H1 (cell line): ENCODE data around the gene AMER2. TPM values are rescaled to one million over a fixed set of nuclear protein-coding genes. Genes with fewer than 3 reads are reported as not detected.

ENCODE experiments used
- CTCF ChIA-PET: fragments of 300-600 bp; sonication (Branson Sonifier 250); formaldehyde crosslinking; loops from one replicate; lab custom pipeline; 2021; ENCODE audit not compliant: partially characterized antibody; lab: Charles Lee
- POLR2A ChIA-PET: fragments of 300-600 bp; sonication (Branson Sonifier 250); formaldehyde crosslinking; loops from one replicate; lab custom pipeline; 2021; ENCODE audit warnings: inconsistent platforms; ENCODE audit not compliant: partially characterized antibody; lab: Charles Lee
- DNase-seq, 2 experiments: peaks; one replicate each; pipeline versions ENCODE4 v3.0.0 to v3.0.0-alpha.2; 2010 to 2022; ENCODE audit warnings: low spot score in 2 of 2, low read depth in 1 of 2, mixed read lengths in 1 of 2
- FAIRE-seq: peaks from 2 replicates; lab custom pipeline; 2011; peaks lifted over from hg19 to GRCh38; lab: Jason Lieb, UNC
- H2AFZ ChIP-seq: 2 replicates; pipeline ENCODE4 v1.8.1; 2012; ENCODE audit warnings: low read length, inconsistent platforms
- H2AK5ac ChIP-seq: 2 replicates; pipeline ENCODE4 v1.6.1; 2013; ENCODE audit warnings: low read depth, low read length
- H2BK120ac ChIP-seq: replicated peaks from 2 replicates; pipeline ENCODE3; 2013; ENCODE audit warnings: low read depth, low read length, inconsistent platforms
- H2BK12ac ChIP-seq: 2 replicates; pipeline ENCODE4 v1.6.1; 2013; ENCODE audit warnings: low read depth, low read length
- H2BK15ac ChIP-seq: 2 replicates; pipeline ENCODE4 v1.6.1; 2013; ENCODE audit warnings: low read length
- H2BK20ac ChIP-seq: 2 replicates; pipeline ENCODE4 v1.6.1; 2013; ENCODE audit warnings: low read length
- H2BK5ac ChIP-seq: 2 replicates; pipeline ENCODE4 v1.6.1; 2013; ENCODE audit warnings: low read depth, low read length
- H3K14ac ChIP-seq: 2 replicates; pipeline ENCODE4 v1.6.1; 2013; ENCODE audit warnings: inconsistent platforms; ENCODE audit not compliant: insufficient read length
- H3K18ac ChIP-seq: 2 replicates; pipeline ENCODE4 v1.6.1; 2013; ENCODE audit warnings: low read length; ENCODE audit errors: extremely low read depth
- H3K23ac ChIP-seq: 2 replicates; pipeline ENCODE4 v1.6.1; 2013; ENCODE audit warnings: inconsistent platforms; ENCODE audit not compliant: insufficient read length
- H3K23me2 ChIP-seq: 2 replicates; pipeline ENCODE4 v1.6.1; 2013; ENCODE audit warnings: low read depth, low read length
- H3K27ac ChIP-seq: 2 replicates; pipeline ENCODE4 v1.6.1; 2011; ENCODE audit warnings: low read depth, low read length, inconsistent platforms
- H3K27me3 ChIP-seq, 4 experiments: replicated peaks in 1 of 4; 1 replicate in 1 of 4; 2 replicates in 3 of 4; pipeline versions ENCODE4 v1.6.1 to v1.8.1; 2011 to 2013; ENCODE audit warnings: low read length in 3 of 4, mild to moderate bottlenecking in 3 of 4, inconsistent platforms in 2 of 4, mixed read lengths in 2 of 4, moderate library complexity in 1 of 4; ENCODE audit not compliant: control insufficient read depth in 3 of 4, insufficient read depth in 3 of 4; ENCODE audit errors: extremely low read depth in 1 of 4
- H3K36me3 ChIP-seq, 4 experiments: 2 replicates each; pipeline versions ENCODE4 v1.6.1 to v1.8.1; 2011 to 2013; ENCODE audit warnings: mild to moderate bottlenecking in 4 of 4, low read length in 3 of 4, moderate library complexity in 2 of 4, control low read depth in 1 of 4, inconsistent platforms in 1 of 4; ENCODE audit not compliant: insufficient read depth in 4 of 4, control insufficient read depth in 2 of 4
- H3K4ac ChIP-seq: replicated peaks from 2 replicates; pipeline ENCODE3; 2013; ENCODE audit warnings: low read length, low read depth, mixed read lengths, inconsistent platforms; ENCODE audit not compliant: insufficient read length
- H3K4me1 ChIP-seq, 4 experiments: replicated peaks in 1 of 4; 1 replicate in 1 of 4; 2 replicates in 3 of 4; pipeline versions ENCODE4 v1.6.1 to v1.8.1; 2011 to 2013; ENCODE audit warnings: low read length in 3 of 4, inconsistent platforms in 2 of 4, mixed read lengths in 1 of 4; ENCODE audit not compliant: insufficient read depth in 4 of 4, control insufficient read depth in 3 of 4
- H3K4me2 ChIP-seq, 2 experiments: 2 replicates each; pipeline versions ENCODE4 v1.6.1 to v1.8.1; 2011 to 2013; ENCODE audit warnings: low read depth in 2 of 2, low read length in 2 of 2, control low read depth in 1 of 2, inconsistent platforms in 1 of 2, mild to moderate bottlenecking in 1 of 2; ENCODE audit not compliant: insufficient read depth in 1 of 2
- H3K4me3 ChIP-seq, 4 experiments: fragments of 200-600, 300-600 bp in 1 of 4; sonication (generic), shearing (Covaris generic), sonication (Bioruptor Twin) in 1 of 4; 2 replicates each; pipeline versions ENCODE4 v1.5.1 to v1.8.1; 2011 to 2016; ENCODE audit warnings: low read length in 4 of 4, low read depth in 3 of 4, control low read depth in 2 of 4, inconsistent platforms in 2 of 4, mild to moderate bottlenecking in 2 of 4, mixed read lengths in 1 of 4, moderate library complexity in 1 of 4; ENCODE audit not compliant: insufficient read depth in 2 of 4; ENCODE audit errors: extremely low read depth in 1 of 4
- H3K56ac ChIP-seq: replicated peaks from 2 replicates; pipeline ENCODE3; 2013; ENCODE audit warnings: low read depth, mild to moderate bottlenecking, mixed read lengths, low read length, inconsistent platforms; ENCODE audit not compliant: insufficient read length
- H3K79me1 ChIP-seq: 2 replicates; pipeline ENCODE4 v1.6.1; 2013; ENCODE audit warnings: low read depth, low read length, control low read depth
- H3K79me2 ChIP-seq, 2 experiments: 2 replicates each; pipeline versions ENCODE4 v1.6.1 to v1.8.1; 2012 to 2013; ENCODE audit warnings: low read length in 2 of 2, mild to moderate bottlenecking in 2 of 2, inconsistent platforms in 1 of 2; ENCODE audit not compliant: insufficient read depth in 2 of 2, control insufficient read depth in 1 of 2
- H3K9ac ChIP-seq, 4 experiments: replicated peaks in 1 of 4; 1 replicate in 1 of 4; 2 replicates in 3 of 4; pipeline versions ENCODE4 v1.6.1 to v1.8.1; 2011 to 2013; ENCODE audit warnings: low read depth in 3 of 4, low read length in 3 of 4, control low read depth in 2 of 4, mild to moderate bottlenecking in 2 of 4, moderate library complexity in 2 of 4, inconsistent platforms in 1 of 4; ENCODE audit errors: extremely low read depth in 1 of 4
- H3K9me3 ChIP-seq, 2 experiments: 2 replicates each; pipeline versions ENCODE4 v1.6.1 to v1.8.1; 2012 to 2013; ENCODE audit warnings: mild to moderate bottlenecking in 2 of 2, moderate library complexity in 2 of 2, control low read depth in 1 of 2, inconsistent platforms in 1 of 2, low read depth in 1 of 2, low read length in 1 of 2, mixed read lengths in 1 of 2; ENCODE audit not compliant: insufficient read depth in 2 of 2
- H4K20me1 ChIP-seq, 2 experiments: replicated peaks in 1 of 2; 2 replicates each; pipeline versions ENCODE3 to v1.8.1; 2011 to 2013; ENCODE audit warnings: inconsistent platforms in 2 of 2, low read length in 2 of 2, mild to moderate bottlenecking in 1 of 2; ENCODE audit not compliant: insufficient read depth in 2 of 2, control insufficient read depth in 1 of 2
- H4K5ac ChIP-seq: 2 replicates; pipeline ENCODE4 v1.6.1; 2013; ENCODE audit warnings: low read length, low read depth, mixed read lengths, inconsistent platforms; ENCODE audit not compliant: insufficient read length
- H4K8ac ChIP-seq: 2 replicates; pipeline ENCODE4 v1.8.0; 2013; ENCODE audit warnings: mild to moderate bottlenecking, moderate library complexity, low read length, inconsistent platforms; ENCODE audit not compliant: insufficient read depth; ENCODE audit errors: extremely low read depth
- H4K91ac ChIP-seq: replicated peaks from 2 replicates; pipeline ENCODE3; 2013; ENCODE audit warnings: low read length, mixed read lengths, inconsistent platforms; ENCODE audit not compliant: insufficient read length
- ATF2 ChIP-seq: IDR thresholded peaks from 2 replicates; pipeline ENCODE4 v1.6.1; 2012; ENCODE audit warnings: low read length, inconsistent platforms
- CHD2 ChIP-seq: IDR thresholded peaks from 2 replicates; pipeline ENCODE4 v1.6.1; 2012; ENCODE audit warnings: low read length, improper control_type of control experiment
- KDM1A ChIP-seq: fragments of 200-600, 300-600 bp; sonication (generic); IDR thresholded peaks from 2 replicates; pipeline ENCODE4 v1.7.1; 2016; ENCODE audit warnings: mild to moderate bottlenecking, low read length, borderline replicate concordance
- NANOG ChIP-seq: IDR thresholded peaks from 2 replicates; pipeline ENCODE4 v1.6.1; 2011; ENCODE audit warnings: low read length, low read depth, mild to moderate bottlenecking, inconsistent platforms; ENCODE audit not compliant: insufficient read depth, poor library complexity, severe bottlenecking
- WGBS, 2 experiments: shearing (Covaris generic) in 1 of 2; methylation state at CpG; one replicate each; pipeline versions ENCODE4 v1.1.6 to v1.1.7; 2013 to 2015; ENCODE audit warnings: low lambda C conversion rate in 2 of 2, mixed read lengths in 2 of 2, inconsistent platforms in 1 of 2, low coverage in 1 of 2, missing lambda C conversion rate in 1 of 2; ENCODE audit not compliant: insufficient replicate concordance in 2 of 2, insufficient coverage in 1 of 2, insufficient read length in 1 of 2; ENCODE audit errors: extremely low coverage in 1 of 2, missing lambda C conversion rate in 1 of 2; 5-methylcytosine and 5-hydroxymethylcytosine counted together
- polyA plus RNA-seq, 7 experiments: library from polyadenylated mRNA; depleted of rRNA in 3 of 7; stranded (reverse) in 5 of 7; unstranded in 2 of 7; fragments of >200 nt in 5 of 7; fragments of 200-250 nt in 2 of 7; gene quantifications; 1 replicate in 5 of 7; 2 replicates in 1 of 7; 4 replicates in 1 of 7; pipeline versions ENCODE4 v1.2.1 to v1.2.3, GENCODE V29; 2011 to 2013; ENCODE audit warnings: missing spikeins in 2 of 7, mixed read lengths in 2 of 7
- total RNA-seq: library from RNA; stranded (reverse); fragmentation: NEBNext Ultra II Directional; extraction: Animal tissue kit (Norgen Biotek cat#: 25700); gene quantifications from 2 replicates; pipeline ENCODE4 v1.2.1, GENCODE V29; 2021

Gene AMER2
- total and polyA plus RNA-seq, 2 of the 8 experiments (the other 6 are each of a cell fraction or from before 2014, with no cell fraction given), result 0.14 to 0.50 TPM

GRCh38 chr13:25187596-25187995 lies 15.5 kb upstream of the AMER2 start:
- no peak overlapping the region for H2BK5ac ChIP-seq

More at GRCh38 chr13:25187596-25187995, 15.5 kb upstream of the AMER2 start:
- Histone ChIP-seq H3K79me1 (no peaks in the 10 kb centered on the region), H3K9me3 (no peaks in the 10 kb centered on the region), H3K56ac (no peak overlapping the region), H3K4ac (no peak overlapping the region), H4K5ac (no peak overlapping the region), H2BK120ac (no peak overlapping the region), H3K23me2 (no peaks in the 10 kb centered on the region), H3K23ac (no peak overlapping the region), H3K27me3 (peaks cover 0 to 3% (median 0%) of the 10 kb centered on the region in 4 experiments; a peak in 2 of 7 replicates), H3K27ac (no peak overlapping the region), H3K14ac (no peak overlapping the region), H2AFZ (no peak overlapping the region), H3K4me2 (no peak overlapping the region), H3K36me3 (no peaks in the 10 kb centered on the region), H2BK20ac (no peak overlapping the region), H4K91ac (no peak overlapping the region), H2BK15ac (no peak overlapping the region), H3K9ac (no peak overlapping the region), H3K4me3 (no peak overlapping the region), H2AK5ac (no peak overlapping the region), H4K8ac (no peak overlapping the region), H4K20me1 (no peaks in the 10 kb centered on the region), H3K18ac (no peak overlapping the region), H3K4me1 (no peaks in the 10 kb centered on the region), H3K79me2 (no peaks in the 10 kb centered on the region), H2BK12ac (no peak overlapping the region)
- ChIA-PET CTCF (interaction anchor here (1.5 kb wide), 1 partner anchor 30 kb away, joined by 3 read pairs; no protein-coding TSS in a partner anchor), POLR2A (no interaction called here)
- no peak for TF ChIP-seq KDM1A
- no peak for TF ChIP-seq ATF2
- TF ChIP-seq CHD2, result no peak
- no peak for TF ChIP-seq NANOG
- no peak for DNase-seq
- 91% methylated on average over 5 of the region's 5 CpGs; no CpG with 5 or more reads in 1 of the 2 experiments for WGBS, 2 experiments
- no peak for FAIRE-seq
